CD4-positive, alpha-beta T cell (primary cell): ENCODE results near the gene TEKT5. TPM values are rescaled to one million over a fixed set of nuclear protein-coding genes. Genes with fewer than 3 reads are reported as not detected.

Experiments used
- ATAC-seq: fragments of 200-7000 bp; cut with Tn5 transposase; one replicate; pipeline ENCODE4 v1.10.0; 2022; ENCODE audit warnings: mild to moderate bottlenecking; ENCODE audit not compliant: poor library complexity
- CTCF ChIA-PET: fragments of 350-600 bp; sonication (Branson Sonifier 250); formaldehyde crosslinking; loops from one replicate; lab custom pipeline; 2021; ENCODE audit warnings: antibody characterized with exemption, inconsistent platforms; lab: Charles Lee
- POLR2A ChIA-PET: fragments of 350-600 bp; sonication (Branson Sonifier 250); formaldehyde crosslinking; loops from one replicate; lab custom pipeline; 2021; ENCODE audit warnings: antibody characterized with exemption, inconsistent platforms; lab: Charles Lee
- DNase-seq, 14 experiments: peaks; one replicate each; pipeline ENCODE4 v3.0.0-alpha.2; 2013 to 2020; ENCODE audit warnings: mixed read lengths in 2 of 14
- H3K27ac ChIP-seq, 2 donors: one replicate each; pipeline versions ENCODE4 v1.5.1 to v1.7.0; 2013; ENCODE audit warnings: low read length in 2 of 2, low read depth in 1 of 2, mild to moderate bottlenecking in 1 of 2
- H3K27me3 ChIP-seq, 2 experiments: 1 replicate in 1 of 2; 2 replicates in 1 of 2; pipeline versions ENCODE4 v1.6.1 to v1.7.0; 2013; ENCODE audit warnings: low read length in 2 of 2, control low read depth in 1 of 2, mild to moderate bottlenecking in 1 of 2, moderate library complexity in 1 of 2; ENCODE audit not compliant: insufficient read depth in 2 of 2, control insufficient read depth in 1 of 2
- H3K36me3 ChIP-seq: one replicate; pipeline ENCODE4 v1.6.1; 2013; ENCODE audit warnings: low read length, control low read depth; ENCODE audit not compliant: insufficient read depth
- H3K4me1 ChIP-seq: one replicate; pipeline ENCODE4 v1.6.1; 2013; ENCODE audit warnings: low read length, control low read depth; ENCODE audit not compliant: insufficient read depth
- H3K4me3 ChIP-seq: one replicate; pipeline ENCODE4 v1.5.1; 2013; ENCODE audit warnings: mild to moderate bottlenecking, low read length, moderate library complexity
- H3K9me3 ChIP-seq, 2 experiments: 1 replicate in 1 of 2; 2 replicates in 1 of 2; pipeline versions ENCODE4 v1.6.1 to v1.7.0; 2013; ENCODE audit warnings: low read length in 2 of 2, mild to moderate bottlenecking in 2 of 2, control low read depth in 1 of 2, moderate library complexity in 1 of 2; ENCODE audit not compliant: control insufficient read depth in 1 of 2, insufficient read depth in 1 of 2
- H3K27ac Mint-ChIP-seq: one replicate; pipeline ENCODE4 v1.8.0; 2020; ENCODE audit warnings: mixed read lengths
- H3K27me3 Mint-ChIP-seq: one replicate; pipeline ENCODE4 v1.8.0; 2021; ENCODE audit warnings: mixed read lengths
- H3K36me3 Mint-ChIP-seq: one replicate; pipeline ENCODE4 v1.8.0; 2021; ENCODE audit warnings: low read depth, mixed read lengths
- H3K4me1 Mint-ChIP-seq: one replicate; pipeline ENCODE4 v1.8.0; 2021; ENCODE audit warnings: low read depth, mixed read lengths
- H3K4me3 Mint-ChIP-seq: one replicate; pipeline ENCODE4 v1.8.0; 2020; ENCODE audit warnings: mild to moderate bottlenecking, mixed read lengths
- H3K9me3 Mint-ChIP-seq: one replicate; pipeline ENCODE4 v1.8.0; 2020; ENCODE audit warnings: mixed read lengths
- intact Hi-C, 2 experiments: fragments of 100-400 bp; cut with DNase I in 1 of 2; cut with micrococcal nuclease in 1 of 2; formaldehyde crosslinking; loops; one replicate each; pipeline versions ENCODE4 v1.15.1 to v1.9.0; 2023 to 2025; cut with DNase I, micrococcal nuclease
- total RNA-seq, 174 experiments: library from RNA in 2 of 174; stranded (reverse) in 2 of 174; gene quantifications; one replicate each; pipeline ENCODE4 v1.2.3 and lab custom pipeline; 2021 to 2026
- TF ChIP-seq, protein P1 (sequence below): fragments of 200-600 bp; IDR thresholded peaks from one replicate; pipeline ENCODE4 v1.8.0; 2022; ENCODE audit warnings: antibody characterized with exemption, mild to moderate bottlenecking

Gene TEKT5
- total RNA-seq, 2 experiments from 2014 or later = not detected

DNA sequence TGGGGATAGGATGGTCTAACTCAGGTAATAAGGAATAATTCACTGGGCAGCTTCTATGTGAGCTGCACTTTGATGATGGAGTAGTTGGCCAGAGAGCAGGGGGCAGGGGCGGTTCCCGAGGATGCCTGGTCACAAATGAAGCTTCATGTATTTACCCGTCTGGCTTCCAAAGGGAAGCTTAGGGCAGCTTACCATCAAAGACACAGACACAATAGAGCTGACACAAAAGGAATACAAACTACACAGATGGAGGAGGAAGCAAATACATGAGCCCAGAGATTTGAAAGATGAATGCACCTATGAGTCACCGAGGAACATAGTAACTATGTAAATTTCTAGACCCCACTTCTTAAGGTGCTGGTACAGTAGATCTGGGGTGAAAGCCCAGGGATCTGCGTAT is 105.6 kb downstream of the TEKT5 start:
- H3K36me3 ChIP-seq = no peaks in the 10 kb centered on the region
- H3K4me1 ChIP-seq = no peaks in the 10 kb centered on the region
- no peak overlapping the region for H3K27ac ChIP-seq
- POLR2A ChIA-PET = no interaction called here
- H3K27me3 ChIP-seq = peaks cover 4 to 5% of the 10 kb centered on the region in 2 experiments
- Mint-ChIP-seq H3K4me1 (no peaks in the 10 kb centered on the region), H3K9me3 (no peaks in the 10 kb centered on the region), H3K4me3 (no peak overlapping the region), H3K27ac (no peak overlapping the region), H3K36me3 (no peaks in the 10 kb centered on the region), H3K27me3 (peaks cover 22% of the 10 kb centered on the region)
- ATAC-seq (no peak), DNase-seq (no peak)
- TF ChIP-seq, protein P1, sequence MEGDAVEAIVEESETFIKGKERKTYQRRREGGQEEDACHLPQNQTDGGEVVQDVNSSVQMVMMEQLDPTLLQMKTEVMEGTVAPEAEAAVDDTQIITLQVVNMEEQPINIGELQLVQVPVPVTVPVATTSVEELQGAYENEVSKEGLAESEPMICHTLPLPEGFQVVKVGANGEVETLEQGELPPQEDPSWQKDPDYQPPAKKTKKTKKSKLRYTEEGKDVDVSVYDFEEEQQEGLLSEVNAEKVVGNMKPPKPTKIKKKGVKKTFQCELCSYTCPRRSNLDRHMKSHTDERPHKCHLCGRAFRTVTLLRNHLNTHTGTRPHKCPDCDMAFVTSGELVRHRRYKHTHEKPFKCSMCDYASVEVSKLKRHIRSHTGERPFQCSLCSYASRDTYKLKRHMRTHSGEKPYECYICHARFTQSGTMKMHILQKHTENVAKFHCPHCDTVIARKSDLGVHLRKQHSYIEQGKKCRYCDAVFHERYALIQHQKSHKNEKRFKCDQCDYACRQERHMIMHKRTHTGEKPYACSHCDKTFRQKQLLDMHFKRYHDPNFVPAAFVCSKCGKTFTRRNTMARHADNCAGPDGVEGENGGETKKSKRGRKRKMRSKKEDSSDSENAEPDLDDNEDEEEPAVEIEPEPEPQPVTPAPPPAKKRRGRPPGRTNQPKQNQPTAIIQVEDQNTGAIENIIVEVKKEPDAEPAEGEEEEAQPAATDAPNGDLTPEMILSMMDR = no peak
- no peak overlapping the region for H3K4me3 ChIP-seq
- CTCF ChIA-PET = no interaction called here
- intact Hi-C loops = no loop called here
- H3K9me3 ChIP-seq = no peaks in the 10 kb centered on the region

DNA sequence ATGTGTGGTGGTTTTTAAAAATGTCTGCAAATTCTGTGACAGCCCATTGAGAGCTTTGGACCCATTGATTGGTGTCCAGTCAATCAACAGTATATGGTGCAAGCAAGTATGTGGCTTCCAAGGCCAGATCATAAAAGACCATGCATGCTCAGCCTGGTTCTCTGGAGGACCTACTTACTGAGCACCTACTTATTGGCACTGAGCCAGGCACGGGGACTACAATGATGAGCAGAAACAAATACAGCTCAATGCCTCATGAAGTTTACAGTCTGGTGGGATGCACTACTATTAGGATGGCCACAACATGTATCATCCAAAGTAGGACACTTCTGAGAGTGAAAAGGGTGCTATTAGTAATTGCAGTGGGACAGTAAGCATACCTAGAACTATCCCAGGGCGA is 107.1 kb downstream of the TEKT5 start:
- Histone ChIP-seq H3K4me1 (no peaks in the 10 kb centered on the region), H3K9me3 (no peaks in the 10 kb centered on the region), H3K36me3 (no peaks in the 10 kb centered on the region), H3K4me3 (no peak overlapping the region), H3K27me3 (peaks cover 4 to 5% of the 10 kb centered on the region in 2 experiments), H3K27ac (no peak overlapping the region)
- POLR2A ChIA-PET = no interaction called here
- intact Hi-C loops = no loop called here
- no peaks in the 10 kb centered on the region for H3K9me3 Mint-ChIP-seq
- ATAC-seq (no peak), DNase-seq (no peak)
- H3K4me3 Mint-ChIP-seq = no peak overlapping the region
- no peaks in the 10 kb centered on the region for H3K36me3 Mint-ChIP-seq
- CTCF ChIA-PET = no interaction called here
- TF ChIP-seq, protein P1 = no peak
- H3K27me3 Mint-ChIP-seq = peaks cover 36% of the 10 kb centered on the region
- no peak overlapping the region for H3K27ac Mint-ChIP-seq
- no peaks in the 10 kb centered on the region for H3K4me1 Mint-ChIP-seq

DNA sequence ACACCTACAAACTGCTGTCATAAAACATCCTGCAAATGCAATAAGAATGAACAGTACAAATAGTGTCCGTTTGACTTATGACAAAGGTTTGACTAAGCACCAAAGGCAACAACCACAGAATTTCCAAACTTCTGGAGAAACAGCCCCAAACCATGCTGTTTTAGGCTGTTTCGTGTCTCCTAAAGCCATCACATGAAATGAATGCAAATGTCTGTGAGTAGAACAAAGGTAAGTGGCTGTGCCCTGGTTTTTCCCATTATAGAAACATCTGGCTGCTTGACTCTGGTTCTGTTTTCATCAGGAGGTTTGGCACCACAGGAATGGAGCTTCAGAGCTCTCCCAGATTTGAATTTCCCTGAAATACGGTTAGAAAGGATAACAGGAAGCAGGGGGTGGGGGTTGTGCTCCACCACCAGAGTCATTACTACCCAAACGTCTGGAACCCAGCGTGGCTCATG is 109.7 kb downstream of the TEKT5 start:
- ATAC-seq (no peak), DNase-seq (no peak)
- Mint-ChIP-seq H3K9me3 (no peaks in the 10 kb centered on the region), H3K27me3 (peaks cover 55% of the 10 kb centered on the region), H3K27ac (no peak overlapping the region), H3K4me1 (no peaks in the 10 kb centered on the region), H3K4me3 (no peak overlapping the region), H3K36me3 (no peaks in the 10 kb centered on the region)
- POLR2A ChIA-PET = no interaction called here
- intact Hi-C loops = no loop called here
- no peak overlapping the region for H3K4me3 ChIP-seq
- CTCF ChIA-PET = no interaction called here
- H3K27ac ChIP-seq = no peak overlapping the region
- H3K9me3 ChIP-seq = no peaks in the 10 kb centered on the region
- H3K4me1 ChIP-seq = no peaks in the 10 kb centered on the region
- TF ChIP-seq, protein P1 = no peak
- H3K36me3 ChIP-seq = no peaks in the 10 kb centered on the region
- peaks cover 18 to 30% of the 10 kb centered on the region in 2 experiments for H3K27me3 ChIP-seq
